ENCODE results near the gene APAF1.
A peak's percentile ranks its signal among the peaks of the same experiment; 100 is the strongest.
"Not testable (repeated sequence)": the region's sequence is repeated elsewhere in the genome, so short reads cannot be mapped to it uniquely, and the experiment has no call there.

APAF1 gene

DNA sequence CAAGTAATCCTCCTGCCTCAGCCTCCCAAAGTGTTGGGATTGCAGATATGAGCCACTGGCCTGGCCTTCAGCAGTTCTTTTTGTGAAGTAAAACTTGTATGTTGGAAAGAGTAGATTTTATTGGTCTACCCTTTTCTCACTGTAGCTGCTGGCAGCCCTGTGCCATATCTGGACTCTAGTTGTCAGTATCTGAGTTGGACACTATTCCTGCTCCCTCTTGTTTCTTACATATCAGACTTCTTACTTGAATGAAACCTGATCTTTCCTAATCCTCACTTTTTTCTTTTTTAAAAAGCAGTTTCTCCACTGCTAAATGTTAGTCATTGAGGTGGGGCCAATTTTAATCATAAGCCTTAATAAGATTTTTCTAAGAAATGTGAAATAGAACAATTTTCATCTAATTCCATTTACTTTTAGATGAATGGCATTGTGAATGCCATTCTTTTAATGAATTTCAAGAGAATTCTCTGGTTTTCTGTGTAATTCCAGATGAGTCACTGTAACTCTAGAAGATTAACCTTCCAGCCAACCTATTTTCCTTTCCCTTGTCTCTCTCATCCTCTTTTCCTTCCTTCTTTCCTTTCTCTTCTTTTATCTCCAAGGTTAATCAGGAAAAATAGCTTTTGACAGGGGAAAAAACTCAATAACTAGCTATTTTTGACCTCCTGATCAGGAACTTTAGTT is 88.7 kb downstream of the APAF1 start:
- no peak for DNase-seq

DNA sequence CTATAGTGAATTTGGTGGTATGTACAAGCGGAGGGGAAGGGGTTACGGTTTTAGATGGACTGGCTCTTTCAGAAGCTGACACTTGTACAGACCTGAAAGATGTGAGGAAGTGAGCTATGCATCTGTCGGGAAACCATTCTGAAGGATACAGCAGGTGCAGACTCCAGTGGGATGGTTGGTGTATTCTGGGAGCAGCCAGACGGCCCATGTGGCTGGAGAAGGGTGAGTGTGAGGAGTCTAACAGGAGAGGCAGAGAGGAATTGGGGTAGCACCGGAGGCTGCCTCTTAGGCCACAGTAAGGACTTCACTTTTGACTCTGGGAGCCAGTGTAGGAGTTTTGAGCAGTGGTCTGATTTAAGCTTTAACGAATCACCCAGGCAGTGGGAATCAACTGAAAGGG is 90.7 kb downstream of the APAF1 start:
- no peak for DNase-seq

DNA sequence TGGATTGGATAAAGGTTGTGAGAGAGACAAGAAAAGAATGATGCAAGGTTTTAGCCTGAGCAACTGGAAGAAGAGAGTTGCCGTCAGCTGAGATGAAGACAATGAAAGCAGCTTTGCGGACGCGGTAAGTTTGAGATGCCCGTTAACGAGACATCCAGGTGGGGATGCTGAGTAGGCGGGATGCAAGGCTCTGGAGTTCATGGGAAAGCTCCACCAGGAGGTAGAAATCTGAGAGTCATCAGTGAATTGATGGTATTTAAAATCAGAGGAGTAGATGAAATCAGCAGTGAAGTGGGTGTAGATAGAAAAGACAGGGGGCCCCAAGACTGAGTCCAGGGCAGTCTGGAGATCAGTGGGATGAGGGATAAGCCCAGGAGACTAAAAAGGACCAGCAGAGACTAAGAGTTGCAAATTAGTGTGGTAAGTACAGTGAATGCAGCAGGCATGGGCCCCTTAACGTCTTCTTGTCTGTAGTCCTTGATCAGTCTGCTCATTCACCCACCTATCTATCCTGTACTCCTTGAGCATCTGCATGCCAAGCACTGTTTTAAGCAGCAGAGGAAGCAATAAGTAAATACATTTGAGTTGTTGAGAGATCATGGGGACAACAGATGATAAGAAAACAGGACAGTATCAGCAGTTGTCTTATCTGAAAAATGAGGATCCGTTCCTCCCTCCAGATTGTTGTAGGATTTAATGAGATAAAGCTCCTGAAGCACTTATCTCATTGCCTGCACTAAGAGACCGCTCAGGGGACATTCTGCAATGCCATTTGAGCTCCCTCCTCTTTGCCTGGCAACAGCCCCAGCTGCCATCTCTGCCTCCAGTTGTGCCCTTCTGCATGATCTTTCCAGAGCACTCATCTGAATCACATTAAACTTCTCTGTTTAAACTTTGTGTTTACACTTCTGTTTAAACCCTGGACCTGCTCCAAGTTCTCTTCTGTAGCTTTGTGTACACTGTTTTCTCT is 91.5 kb downstream of the APAF1 start:
- peak in 1 of 2 experiments; percentile 5 for DNase-seq

DNA sequence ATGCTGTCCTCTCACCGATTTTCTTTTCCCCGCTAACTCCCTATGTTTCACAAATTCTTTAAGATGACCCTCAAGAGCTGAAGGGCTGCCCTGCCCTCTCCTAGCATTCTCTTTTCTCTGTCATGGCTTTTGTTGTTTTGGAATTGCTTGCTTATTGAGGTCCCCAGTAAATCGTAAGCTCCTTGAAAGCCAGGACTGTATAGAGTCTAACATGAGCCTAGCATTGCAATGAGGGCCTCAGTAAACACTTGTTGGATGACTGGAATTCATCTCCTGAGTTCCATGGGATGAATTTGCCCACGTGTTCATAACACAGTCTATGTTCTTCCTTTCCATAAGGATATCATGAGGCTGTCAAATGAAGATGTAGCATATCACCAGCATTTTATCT is 92.2 kb downstream of the APAF1 start:
- DNase-seq = no peak

DNA sequence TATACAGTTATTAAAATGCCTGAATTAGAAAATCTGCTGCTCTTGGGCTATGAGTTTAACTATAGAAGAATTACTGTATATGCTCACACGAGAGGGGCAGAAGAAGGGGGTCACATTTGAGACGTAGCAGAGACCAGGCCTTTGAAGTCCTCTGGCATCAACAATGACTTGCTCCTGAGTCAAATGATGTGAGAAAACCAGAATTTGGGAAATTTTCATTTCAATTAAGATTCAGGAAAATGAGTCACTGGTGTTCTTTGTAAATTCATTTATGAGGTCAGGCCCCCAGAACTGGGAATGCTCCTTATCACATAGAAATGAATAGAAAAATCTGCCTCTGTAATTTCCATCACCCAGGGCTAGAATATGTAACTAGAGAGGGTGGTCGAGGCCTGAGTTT is 92.9 kb downstream of the APAF1 start:
- DNase-seq = no peak

DNA sequence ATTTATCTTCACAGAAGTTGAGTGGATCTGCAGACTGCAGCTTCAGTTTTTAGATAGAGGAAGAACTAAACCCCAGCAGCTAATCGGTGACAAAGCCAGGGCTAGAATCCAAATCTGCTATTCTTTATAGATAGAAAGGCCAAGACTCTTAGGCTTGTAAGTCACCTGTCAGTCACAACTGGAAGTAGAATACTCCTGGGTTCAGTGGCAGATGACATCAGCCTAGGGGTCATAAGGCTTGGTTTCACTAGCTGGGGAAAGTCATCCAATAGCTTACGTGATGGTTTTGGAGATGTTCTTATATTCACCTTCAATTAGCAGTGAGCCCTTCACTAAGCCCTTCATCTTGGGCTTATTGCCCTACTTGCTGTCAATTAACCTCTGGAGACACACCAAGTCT is 93.4 kb downstream of the APAF1 start:
- DNase-seq = no peak

DNA sequence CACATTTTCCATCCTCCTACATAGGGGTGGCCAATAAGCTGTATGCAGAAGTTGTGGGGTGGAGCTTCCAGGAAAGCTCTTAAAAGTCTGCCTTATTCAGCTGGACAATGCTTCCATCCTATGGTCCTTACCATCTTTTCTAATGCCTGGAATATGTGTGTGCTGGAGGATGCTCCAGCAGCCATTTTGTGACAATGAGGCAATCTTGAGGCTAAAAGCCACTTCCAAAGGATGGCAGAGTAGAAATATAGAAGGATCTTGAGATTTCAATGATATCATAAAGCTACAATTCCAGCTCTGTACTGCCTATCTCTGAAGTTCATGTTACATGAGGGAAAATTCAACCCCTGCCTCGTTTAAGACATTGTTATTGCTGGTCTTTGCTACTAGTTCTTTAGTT is 95.7 kb downstream of the APAF1 start:
- no peak for DNase-seq

DNA sequence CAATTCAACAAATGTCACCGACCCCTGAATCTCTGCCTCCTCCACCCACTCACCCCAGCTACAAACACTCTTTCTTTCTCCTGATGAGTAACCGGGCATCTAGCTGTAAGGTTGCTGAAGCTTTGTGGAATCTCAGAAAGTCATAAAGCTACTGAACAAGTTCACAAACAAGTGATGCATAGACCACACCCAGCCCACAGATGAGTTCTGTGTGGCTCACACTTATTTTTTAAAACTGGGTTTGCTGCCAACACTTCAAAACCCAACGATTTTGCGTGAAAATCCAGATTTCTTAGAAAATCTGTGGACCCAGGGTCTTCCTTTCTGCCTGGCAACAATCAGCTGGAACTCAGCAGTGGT is 96.1 kb downstream of the APAF1 start:
- no peak for DNase-seq

DNA sequence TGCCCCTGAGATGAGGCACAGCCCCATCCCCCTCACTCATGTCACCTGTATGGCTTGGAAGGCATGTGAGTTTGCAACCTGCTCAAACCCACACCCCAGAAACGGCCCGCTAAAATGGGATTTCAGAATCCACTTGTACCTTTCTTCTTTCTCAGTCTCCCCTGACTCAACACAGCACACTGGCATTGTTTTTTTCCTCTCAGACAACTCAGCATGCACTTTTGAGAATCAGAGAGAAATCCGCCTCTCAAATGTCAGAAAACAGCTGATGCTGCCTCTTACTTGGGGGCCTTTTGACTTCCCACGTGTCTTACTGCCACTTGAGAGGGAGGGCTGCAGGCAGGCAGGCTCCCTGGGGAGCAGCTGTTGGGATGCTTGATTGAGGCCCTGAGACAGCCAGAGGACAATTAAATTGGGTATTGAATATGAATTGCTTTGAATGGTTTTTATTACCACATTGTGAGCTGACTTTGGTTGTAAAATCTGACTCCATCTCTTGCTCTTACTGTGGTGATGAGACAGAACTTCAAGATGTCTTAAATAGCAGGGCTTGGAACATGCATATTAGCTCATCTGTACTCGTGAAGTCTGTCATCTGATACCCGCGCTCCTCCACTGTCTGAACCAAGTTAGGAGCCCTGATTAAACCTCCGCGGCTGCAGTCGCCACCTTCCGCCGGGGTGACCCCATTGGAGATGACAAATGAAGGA is 96.6 kb downstream of the APAF1 start:
- DNase-seq = no peak

DNA sequence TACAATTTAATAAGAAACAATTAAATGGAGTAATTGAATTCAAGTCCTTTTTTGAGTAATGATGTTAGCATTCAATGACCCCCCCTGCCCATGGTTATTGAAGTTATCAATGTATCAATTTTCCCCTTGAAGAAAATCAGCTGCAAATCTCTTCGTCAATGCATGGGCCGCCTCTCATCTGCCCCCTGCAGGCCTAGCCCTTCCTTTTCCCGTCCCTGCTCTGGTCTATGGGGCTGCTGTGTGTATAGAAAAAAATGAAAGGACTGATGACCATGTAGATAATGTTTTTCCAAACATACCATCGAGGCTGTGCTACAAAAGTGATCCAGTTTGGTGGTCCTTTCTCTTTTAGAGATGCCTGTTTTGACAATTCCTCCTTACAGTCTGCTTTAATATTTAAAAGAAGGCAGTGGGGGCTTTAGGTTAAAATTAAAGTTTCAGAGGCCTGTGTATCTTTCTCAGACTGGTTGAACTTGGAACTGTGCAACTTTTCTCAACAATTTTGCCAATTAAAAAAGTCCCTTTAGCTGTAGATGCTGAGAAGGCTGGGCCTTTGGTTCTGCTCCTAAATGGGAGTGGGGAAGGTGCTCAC is 98.4 kb downstream of the APAF1 start:
- DNase-seq = no peak

DNA sequence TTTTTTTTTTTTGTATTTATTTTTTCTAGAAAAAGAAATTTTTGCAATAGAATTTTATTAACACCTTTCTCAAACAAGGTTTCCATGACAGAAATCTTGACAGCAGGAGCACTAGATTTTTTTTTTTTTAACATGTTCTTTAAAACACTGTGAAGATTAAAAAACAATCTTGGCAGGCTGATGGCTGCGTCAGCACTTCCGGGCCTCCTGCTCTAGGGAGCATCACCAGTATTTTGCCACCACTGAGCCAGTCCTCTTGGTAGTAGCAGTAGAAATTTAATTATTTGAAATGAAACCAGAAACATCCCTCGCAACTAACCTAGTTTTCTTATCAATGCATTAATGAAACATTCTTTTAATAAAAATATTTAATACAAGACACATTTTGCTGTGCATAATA is 99.6 kb downstream of the APAF1 start:
- no peak for DNase-seq

DNA sequence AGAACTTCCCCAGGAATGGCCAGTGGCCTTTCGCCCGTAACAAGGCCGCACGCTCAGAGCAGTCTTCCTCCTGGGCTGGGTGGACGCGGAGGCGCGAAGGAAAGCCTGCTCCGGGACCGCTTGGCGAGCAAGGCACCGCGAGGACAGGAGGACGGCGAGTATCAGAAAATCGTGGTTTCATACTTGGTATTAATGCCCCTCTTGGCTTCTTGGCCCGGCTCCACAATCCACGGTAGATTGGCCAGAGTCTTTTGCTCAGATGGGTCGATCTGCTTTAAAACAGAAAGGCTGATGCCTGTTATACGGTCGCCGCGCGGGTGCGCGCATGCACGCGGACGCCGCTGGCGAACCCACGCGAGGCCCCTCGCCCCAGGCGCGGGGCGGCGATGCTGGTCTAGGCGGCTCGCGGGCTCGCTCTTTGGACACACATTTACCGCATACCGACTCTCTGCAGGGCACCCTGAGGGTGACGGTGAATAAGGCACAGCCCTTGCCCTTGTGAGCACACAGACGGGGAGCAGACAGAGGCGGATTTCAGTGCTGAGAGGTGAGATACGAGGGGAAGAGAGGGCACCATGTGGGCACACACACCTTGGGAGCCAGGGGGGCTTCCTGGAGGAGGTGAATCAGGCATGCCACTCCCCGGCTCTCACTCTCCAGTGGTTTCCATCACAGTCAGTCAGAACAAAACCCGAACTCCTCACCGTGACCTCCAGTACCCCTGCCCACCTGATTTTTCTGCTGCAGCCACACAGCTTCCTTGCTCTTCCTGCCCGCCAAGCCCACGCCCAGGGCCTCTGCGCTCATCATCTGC is 100.7 kb downstream of the APAF1 start:
- DNase-seq = no peak

DNA sequence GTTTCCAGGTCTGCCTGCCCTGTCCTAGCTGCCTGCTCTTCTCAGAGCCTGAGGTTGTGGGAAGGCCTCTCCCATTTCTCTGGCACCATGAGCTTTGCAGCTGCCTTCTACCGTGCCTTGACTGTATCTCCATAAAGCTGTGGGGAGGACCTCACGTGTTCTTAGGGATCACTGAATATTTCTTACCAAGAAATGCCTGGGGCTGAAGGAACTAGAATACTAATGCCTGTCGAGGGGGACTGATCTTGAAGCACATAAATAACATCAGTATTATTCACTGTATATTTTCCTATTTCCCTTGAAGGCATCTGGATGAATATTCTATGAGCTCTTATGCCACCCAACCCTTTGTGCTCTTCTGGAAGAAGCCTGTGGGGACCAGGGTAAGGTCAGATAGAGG is 103.4 kb downstream of the APAF1 start:
- DNase-seq = no peak

DNA sequence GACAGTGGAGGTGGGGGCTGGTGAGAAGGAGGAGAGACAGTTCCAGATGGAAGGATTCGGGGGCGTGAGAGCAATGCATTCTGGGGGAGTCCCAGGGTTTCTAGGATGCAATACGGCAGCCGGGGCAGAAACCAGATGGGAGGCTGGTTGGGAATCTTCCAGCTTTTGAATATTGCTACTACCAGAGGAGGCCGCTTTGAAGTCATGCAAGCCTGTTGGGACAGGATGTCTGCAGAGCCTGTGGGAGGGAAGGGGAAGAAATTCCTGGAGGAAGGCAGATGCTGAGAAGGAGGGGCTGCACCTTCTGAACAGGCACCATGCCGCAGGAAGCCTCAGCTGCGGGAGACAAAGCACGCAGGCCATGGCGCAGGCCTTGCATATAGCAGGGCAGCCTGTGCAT is 105.4 kb downstream of the APAF1 start:
- DNase-seq = no peak

DNA sequence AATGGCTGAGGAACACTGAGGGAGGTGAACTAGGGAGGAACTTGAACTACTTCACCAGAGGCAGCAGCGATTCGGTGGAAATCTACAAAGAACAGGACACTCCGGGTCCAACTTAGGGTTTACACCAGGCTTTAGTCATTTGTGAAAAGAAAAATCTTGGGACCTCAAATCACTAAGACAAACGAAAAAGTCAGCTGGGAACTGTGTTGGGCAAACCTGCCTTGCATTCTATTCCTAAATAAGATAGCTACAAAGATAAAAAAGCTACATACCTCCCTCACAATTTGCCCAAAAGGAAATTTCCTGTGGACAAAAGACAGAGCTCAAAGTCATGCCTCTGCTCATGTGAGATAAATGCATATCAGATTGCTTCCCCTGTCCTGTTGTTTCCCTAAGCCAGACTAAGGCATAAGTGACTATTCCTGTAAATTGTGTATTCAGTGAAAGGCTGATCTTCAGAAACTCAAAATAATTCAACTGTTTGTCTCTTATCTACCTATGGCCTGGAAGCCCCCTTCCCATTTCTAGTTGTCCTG is 106.6 kb downstream of the APAF1 start:
- DNase-seq = no peak

DNA sequence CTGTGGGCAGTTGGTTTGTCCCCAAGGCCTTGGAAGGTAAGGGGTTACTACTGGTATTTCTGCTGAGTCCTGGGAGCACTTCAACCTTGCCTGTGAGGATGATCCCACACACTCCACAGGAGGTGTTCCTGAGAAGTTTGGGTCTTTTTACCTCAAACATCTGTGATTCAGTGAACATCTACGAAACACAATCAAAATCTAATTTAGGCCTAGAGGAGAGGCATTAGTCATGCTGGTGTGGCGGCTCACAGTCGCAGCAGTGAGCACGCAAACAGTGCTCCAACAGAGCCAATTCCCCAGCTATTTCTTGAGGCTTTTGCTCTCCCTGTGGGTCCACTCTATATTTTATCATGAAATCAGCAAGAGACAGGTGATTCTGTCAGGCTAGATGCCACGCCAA is 107.6 kb downstream of the APAF1 start:
- DNase-seq = no peak

DNA sequence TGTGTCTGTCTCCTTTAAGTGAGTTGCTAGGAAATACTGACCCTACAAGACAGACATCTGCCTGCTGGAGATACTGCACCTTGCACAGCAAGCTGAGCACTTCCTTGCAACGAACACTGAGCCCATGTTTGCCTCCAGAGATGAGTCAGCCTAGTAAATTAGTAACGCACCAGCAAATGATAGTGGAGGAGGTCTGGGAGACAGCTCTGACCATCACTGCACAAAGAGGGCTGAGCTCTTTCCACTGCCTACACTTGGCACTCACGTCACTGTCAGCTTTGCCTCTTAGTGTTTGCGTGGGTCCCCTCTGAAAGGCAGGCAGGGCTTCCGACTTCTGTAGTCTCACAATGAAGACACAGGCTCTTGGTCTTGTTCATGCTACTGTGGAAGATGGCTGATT is 109.0 kb downstream of the APAF1 start:
- DNase-seq = peak; percentile 7 to 57

DNA sequence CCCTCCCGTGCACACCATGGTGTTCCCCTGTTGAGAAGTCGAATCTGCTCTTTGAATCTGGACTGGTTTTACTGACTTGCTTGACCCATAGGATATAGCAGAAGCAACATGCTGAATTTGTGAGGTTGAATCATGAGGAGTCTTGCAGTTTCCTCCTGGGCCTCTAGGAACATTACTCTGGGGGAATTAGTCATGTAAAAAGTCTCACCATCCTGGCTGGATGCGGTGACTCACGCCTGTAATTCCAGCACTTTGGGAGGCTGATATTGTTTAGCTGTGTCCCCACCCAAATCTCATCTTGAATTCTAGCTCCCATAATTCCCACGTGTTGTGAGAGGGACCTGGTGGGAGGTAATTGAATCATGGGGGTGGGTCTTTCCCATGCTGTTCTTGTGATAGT is 110.8 kb downstream of the APAF1 start:
- DNase-seq = not testable (repeated sequence)

DNA sequence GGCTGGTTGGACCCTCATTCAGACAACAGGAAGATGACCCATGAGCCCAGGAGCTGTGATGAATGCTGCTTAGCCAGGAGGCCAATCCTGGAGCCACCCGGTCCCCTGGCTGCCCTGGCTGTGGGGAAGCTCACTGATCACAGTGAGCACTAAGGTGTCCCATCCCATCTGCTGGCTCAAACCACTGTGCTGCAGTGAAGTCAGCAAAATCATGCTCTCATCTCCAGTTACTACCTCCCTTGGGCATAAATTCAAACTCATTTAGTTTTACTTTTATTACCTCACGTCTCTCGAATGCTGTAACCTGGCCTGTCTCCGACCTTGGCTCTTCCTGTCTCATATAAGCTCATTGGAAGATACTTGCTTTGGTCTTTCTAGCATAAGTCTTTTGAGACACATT is 112.4 kb downstream of the APAF1 start:
- no peak for DNase-seq

DNA sequence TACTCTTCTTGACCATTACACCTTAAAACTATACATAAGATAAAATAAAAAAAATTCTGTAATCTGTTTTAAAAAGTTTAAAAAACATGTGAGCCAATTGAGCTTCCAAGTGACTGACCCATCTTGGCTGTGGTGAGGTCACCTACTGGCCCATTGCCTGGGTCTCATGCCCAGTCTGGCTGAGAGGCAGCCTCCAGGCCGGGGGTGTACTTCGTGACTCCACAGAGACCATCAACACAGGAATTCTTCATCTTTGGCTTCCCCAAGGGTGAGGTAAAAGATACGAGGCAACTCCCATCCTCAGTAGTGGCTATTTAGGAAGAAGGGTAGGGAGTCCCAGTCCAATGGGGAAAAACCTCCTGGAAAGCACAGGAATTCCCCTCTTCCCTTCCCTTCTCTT is 113.2 kb downstream of the APAF1 start:
- peak in 1 of 2 experiments; percentile 19 for DNase-seq

DNA sequence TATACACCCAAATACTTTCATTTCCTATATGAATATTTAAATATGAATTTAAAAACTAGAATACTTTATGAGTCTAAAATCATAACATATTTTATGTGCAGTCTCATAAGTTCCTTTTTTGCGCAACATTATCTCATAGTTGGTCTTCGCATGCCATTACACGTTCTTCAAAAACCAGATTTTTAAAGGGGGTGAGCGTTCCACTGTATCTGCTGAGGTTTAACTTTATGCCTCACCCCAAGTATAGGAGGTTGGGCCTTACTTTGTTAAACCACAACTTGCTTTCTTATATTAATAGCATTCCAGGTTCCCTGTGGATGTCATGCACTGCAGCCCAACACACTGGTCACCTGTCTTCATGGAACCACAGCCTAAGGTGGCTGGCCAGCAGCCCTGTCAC is 118.6 kb downstream of the APAF1 start:
- DNase-seq = no peak

DNA sequence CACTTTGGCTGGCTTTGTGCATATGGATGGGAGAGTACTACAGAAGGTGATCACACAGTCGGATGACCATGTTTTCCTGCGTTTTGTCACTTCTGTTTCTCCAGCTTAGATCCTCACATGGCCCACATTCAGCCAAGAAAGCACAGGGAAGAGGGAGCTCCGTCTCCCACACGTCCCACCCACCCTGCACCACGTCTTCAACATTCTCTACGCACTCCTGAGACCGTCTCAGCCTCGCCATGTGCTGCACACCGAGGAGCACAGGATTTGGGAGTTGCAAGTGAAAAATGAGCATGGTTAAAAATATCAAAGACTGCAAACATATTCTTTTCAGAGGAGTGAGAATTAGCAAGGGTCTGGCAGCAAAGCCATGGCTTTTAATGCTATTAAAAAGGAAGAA is 122.2 kb downstream of the APAF1 start:
- DNase-seq = no peak
